Choroid plexus epithelial cell (primary cell): ENCODE results near the gene EIF3J.
"Not testable (repeated sequence)": the region's sequence is repeated elsewhere in the genome, so short reads cannot be mapped to it uniquely, and the experiment has no call there.

ENCODE experiments used
- DNase-seq: peaks from one replicate; pipeline ENCODE4 v3.0.0-alpha.2; 2010; ENCODE audit warnings: low read depth
- H3K4me3 ChIP-seq: 2 replicates; pipeline ENCODE4 v1.5.1; 2011; ENCODE audit warnings: low read depth, mild to moderate bottlenecking, control low read depth, low read length, moderate library complexity
- TF ChIP-seq, protein P1 (sequence below): conservative IDR thresholded peaks from 2 replicates; pipeline ENCODE4 v1.5.1; 2011; ENCODE audit warnings: low read depth, mild to moderate bottlenecking, control low read depth, inconsistent platforms, low read length, moderate library complexity

EIF3J gene

DNA sequence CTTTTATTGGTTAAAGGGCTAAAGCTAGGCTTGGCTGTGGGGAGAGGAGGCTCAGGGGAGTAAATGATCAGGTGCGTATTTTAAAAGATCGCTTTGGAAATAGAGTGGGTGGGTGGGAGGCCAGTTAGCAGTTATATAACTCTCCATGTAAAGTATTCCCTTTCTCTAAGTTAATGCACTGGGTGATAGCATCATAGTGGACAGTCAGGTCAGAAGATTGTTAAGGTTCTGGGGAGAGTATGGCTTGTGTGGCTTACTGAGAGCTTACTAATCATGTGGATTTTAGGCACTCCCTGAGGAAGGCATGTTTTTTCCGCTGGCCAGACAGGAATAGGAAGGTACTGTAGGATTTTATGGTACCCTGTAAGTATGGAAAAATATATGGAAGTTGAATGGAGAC lies 6.3 kb upstream of the EIF3J start:
- no peak for DNase-seq
- TF ChIP-seq, protein P1, sequence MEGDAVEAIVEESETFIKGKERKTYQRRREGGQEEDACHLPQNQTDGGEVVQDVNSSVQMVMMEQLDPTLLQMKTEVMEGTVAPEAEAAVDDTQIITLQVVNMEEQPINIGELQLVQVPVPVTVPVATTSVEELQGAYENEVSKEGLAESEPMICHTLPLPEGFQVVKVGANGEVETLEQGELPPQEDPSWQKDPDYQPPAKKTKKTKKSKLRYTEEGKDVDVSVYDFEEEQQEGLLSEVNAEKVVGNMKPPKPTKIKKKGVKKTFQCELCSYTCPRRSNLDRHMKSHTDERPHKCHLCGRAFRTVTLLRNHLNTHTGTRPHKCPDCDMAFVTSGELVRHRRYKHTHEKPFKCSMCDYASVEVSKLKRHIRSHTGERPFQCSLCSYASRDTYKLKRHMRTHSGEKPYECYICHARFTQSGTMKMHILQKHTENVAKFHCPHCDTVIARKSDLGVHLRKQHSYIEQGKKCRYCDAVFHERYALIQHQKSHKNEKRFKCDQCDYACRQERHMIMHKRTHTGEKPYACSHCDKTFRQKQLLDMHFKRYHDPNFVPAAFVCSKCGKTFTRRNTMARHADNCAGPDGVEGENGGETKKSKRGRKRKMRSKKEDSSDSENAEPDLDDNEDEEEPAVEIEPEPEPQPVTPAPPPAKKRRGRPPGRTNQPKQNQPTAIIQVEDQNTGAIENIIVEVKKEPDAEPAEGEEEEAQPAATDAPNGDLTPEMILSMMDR: no peak

DNA sequence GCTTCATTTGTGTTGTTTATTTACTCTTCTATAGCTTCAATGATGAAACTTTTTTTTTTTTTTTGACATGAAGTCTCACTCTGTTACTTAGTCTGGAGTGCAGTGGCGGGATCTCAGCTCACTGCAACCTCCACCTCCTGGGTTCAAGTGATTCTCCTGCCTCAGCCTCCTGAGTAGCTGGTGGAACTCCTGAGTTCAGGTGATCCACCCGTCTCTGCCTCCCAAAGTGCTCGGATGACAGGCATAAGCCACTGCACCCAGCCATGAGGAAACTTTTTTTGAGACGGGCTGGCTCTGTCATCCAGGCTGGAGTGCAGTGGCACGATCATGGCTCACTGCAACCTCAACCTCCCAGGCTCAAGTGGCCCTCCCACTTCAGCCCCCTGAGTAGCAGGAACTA lies 4.7 kb upstream of the EIF3J start:
- not testable (repeated sequence) for H3K4me3 ChIP-seq, DNase-seq

More for the DNA sequence above, 6.3 kb upstream of the EIF3J start:
- no peak overlapping the region for H3K4me3 ChIP-seq

DNA sequence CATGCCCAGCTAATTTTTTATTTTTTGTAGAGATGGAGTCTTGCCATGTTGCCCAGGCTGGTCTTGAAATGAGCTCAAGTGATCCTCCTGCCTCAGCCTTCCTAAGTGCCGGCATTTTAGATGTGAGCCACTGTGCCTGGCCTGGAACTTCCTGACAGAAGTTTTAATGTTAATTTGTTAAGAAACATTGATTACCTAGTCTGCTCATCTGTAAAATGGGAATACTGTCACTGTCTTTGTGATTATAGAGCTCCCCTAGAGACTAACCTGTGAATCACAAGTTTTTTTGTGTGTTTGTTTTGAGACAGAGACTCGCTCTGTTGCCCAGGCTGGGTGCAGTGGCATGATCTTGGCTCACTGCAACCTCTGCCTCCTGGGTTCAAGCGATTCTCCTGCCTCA lies 4.3 kb upstream of the EIF3J start:
- TF ChIP-seq, protein P1: no peak

DNA sequence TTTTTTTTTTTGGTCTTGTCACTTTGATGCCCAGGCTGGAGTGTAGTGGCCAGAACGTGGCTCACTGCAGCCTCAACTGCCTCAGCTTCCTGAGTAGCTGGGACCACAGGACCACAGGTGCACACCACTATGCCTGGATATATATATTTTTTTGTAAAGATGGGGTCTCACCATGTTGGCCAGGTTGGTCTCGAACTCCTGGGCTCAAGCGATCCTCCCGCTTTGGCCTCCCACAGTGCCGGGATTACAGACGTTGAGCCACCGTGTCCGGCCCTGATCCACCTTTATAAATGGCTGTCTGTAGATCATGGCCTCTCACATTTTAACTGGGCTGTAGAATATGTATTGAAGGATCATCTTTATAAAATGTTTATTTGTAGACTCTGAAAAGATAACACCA lies 1.9 kb upstream of the EIF3J start:
- no peak overlapping the region for H3K4me3 ChIP-seq
- TF ChIP-seq, protein P1: no peak
- no peak for DNase-seq

More for the DNA sequence above, 4.3 kb upstream of the EIF3J start:
- no peak for DNase-seq
- no peak overlapping the region for H3K4me3 ChIP-seq

DNA sequence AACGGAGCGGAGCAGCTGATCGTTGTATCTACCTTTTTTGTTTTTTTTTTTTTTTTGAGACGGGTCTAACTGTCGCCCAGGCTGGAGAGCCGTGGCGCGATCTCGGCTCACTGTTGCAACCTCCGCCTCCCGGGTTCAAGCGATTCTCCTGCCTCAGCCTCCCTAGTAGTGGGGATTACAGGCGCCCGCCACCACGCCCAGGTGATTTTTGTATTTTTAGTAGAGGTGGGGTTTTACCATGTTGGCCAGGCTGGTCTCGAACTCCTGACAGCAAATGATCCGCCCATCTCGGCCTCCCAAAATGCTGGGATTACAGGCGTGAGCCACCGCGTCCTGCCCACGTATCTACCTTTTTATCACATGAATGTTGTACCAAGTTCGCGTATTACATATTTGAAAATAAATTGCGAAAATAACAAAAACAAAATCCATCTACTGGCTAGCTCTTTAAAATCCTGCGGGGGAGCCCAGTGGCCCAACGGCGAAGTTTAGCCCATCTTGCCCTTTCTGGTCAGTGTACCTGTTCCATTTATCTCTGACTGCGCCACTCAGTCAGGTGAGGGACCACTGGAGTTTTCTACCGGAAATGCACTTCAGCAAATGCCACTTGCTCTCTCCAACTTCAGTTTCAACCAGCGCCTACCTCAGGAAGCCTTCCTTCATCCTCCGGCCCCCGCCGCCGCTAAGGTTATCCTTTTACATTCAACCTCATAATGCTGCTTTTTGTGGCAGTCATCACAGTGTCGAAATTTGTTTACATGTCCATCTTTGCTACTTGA lies 1.2 kb upstream of the EIF3J start:
- DNase-seq: peak; percentile 30
- TF ChIP-seq, protein P1: no peak
- peak overlapping the region; percentile 72 for H3K4me3 ChIP-seq

DNA sequence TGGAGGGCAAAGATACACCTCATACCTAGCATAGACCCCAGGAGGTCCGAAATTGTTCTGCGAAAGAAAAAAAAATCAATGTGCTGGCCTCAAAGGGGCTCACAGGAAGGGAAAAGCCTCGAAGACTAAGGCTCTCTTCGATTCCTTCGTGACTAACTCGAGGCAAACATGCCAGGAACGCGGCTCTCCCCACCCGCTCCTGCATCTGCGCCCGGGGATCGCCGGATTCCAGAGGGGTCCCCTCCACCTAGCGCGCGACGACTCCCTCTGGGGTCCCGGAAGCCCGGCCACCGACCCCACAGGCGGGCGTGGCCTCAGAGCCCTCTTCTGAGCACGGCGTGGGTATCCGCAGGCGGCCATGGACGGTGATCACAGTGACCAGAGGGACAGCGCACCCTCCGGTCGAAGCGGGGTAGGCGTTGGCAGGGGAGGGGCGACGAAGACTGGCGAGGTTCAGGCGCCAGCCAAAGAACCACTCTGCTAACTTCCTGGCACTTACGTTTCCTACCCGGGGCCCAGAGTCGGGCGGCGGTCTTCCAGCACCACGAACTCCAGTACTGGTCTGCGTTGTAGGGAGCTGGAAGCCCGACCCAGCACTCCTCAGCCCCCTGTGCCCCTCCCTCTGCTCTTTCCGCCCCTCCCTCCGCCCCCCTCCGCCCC lies 515 bp upstream of the EIF3J start:
- TF ChIP-seq, protein P1: peak; percentile 54
- DNase-seq: peak; percentile 72
- peak overlapping the region; percentile 72 for H3K4me3 ChIP-seq

DNA sequence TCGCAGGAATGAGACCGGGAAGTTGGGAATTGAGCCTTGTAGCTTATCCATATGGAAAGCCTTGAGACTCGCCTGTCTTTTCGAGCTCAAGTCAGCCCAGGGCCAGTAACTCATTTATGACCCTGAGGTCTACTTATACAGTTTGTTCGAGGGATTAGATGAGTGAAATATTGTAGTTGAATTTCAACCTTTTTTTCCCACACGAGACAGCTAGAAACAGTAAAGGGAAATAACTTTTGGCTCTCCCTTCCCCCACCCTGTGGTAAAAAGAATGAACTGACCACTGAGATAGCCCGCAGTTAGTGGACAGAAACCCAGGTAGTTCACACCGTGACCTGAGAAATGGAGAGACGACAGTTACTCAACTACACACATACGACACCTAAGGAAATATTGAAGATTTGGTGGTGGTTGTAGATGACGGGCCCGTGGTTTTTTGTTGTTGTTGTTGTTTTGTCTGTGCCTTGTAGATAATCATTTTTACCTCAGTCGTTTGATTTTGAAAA lies 841 bp downstream of the EIF3J start:
- DNase-seq: peak; percentile 47
- TF ChIP-seq, protein P1: no peak

More for the DNA sequence above, 841 bp downstream of the EIF3J start:
- peak overlapping the region; percentile 72 for H3K4me3 ChIP-seq
